Limb (tissue), 2 donors: Measurements from ENCODE around the gene RNU1-2.
A peak's percentile ranks its signal among the peaks of the same experiment; 100 is the strongest.
"Not testable (repeated sequence)": the region's sequence is repeated elsewhere in the genome, so short reads cannot be mapped to it uniquely, and the experiment has no call there.

ENCODE experiments used
- DNase-seq, 2 donors: peaks; one replicate each; pipeline ENCODE4 v3.0.0-alpha.2; 2016; ENCODE audit errors: extremely low spot score in 2 of 2

RNU1-2 gene

GRCh38 chr1:16888860-16889816 is 6.6 kb upstream of the RNU1-2 start:
- DNase-seq, result peak; percentile 87 to 90

- DNase-seq, result not testable (repeated sequence)
Observed at GRCh38 chr1:16890539-16891021, 5.2 kb upstream of the RNU1-2 start.

GRCh38 chr1:16891057-16891456 is 4.7 kb upstream of the RNU1-2 start:
- DNase-seq, result not testable (repeated sequence)

GRCh38 chr1:16892978-16893525 is 2.7 kb upstream of the RNU1-2 start:
- not testable (repeated sequence) for DNase-seq

DNA sequence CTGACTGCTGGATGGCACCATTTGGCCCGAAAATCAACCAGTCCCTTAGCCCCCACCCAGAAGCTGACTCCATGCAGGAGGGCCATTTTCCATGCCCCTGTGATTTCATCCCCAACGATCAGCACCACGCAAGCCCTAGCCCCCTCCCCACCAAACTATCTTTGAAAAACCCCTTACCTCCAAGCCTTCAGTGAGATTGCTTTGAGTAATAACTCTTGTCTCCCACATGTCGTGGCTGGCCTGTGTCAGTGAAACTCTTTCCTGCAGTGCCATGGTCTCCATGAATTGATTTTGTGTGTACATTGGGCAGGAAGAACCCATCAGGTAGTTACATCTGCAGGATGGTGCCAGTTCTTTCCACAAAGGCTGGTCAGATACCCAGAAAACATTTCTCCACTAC is 2.0 kb upstream of the RNU1-2 start:
- DNase-seq, result not testable (repeated sequence)

DNA sequence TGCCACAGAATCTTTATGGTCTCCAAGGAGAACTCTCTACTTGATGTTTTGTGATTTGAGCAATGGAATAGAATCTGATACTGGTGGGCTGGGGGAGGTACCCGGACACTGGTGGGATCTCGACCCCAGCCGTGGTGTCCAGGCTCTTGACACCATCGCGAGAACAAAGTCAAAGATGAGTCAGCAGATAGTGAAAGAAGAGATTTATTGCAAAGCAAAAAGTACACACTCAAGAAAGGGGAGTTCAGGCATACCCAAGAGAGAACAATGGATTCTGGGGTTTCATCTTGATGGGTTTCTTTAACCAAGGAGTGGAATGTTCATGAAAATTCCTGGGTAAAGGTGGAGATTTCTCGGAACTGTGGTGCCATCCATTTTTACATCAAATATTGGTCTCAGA is 1.4 kb upstream of the RNU1-2 start:
- not testable (repeated sequence) for DNase-seq

GRCh38 chr1:16895233-16895597 is 565 bp upstream of the RNU1-2 start:
- not testable (repeated sequence) for DNase-seq

DNA sequence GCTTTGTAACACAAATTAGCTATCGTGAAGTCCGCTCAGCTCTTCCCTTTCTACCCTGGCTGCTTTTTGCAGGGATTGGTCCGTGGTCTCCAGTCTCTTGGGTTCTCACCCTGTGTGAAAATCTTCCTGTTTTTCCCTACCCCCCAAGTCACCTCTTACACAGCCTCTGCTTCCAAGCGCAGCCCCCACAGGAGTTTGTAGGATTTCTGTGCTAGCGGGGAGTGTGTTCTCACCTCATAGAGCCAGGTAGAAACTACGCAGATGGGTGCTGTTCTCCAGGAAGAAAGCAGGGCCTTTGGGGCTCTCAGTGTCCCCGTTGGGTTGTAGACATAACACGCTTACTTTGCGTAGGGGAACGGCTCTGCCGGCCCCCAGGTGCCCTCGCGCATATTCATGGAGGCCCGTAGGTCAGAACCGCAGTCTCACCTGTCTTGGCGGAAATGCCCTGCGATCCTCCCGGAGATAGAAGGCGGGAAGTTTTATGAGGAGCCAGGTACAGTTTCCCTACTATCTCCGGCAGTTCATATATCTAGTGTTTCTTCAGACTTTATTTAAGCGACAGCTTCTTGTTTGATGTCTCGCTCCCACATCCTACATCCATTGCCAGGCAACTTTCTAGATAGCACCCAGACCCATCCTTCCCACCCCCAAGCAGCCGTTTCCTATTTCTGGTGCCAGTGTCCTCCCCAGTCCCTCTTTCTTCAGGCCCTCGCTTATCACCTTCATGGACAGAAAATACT is 706 bp downstream of the RNU1-2 start:
- peak in 1 of 2 donors; percentile 60 for DNase-seq

- DNase-seq, result not testable (repeated sequence)
Observed at GRCh38 chr1:16897653-16898052, 1.9 kb downstream of the RNU1-2 start.

- DNase-seq, result not testable (repeated sequence)
Observed at GRCh38 chr1:16898298-16898697, 2.5 kb downstream of the RNU1-2 start.

- DNase-seq, result not testable (repeated sequence)
Observed at GRCh38 chr1:16899020-16899419, 3.2 kb downstream of the RNU1-2 start.

DNA sequence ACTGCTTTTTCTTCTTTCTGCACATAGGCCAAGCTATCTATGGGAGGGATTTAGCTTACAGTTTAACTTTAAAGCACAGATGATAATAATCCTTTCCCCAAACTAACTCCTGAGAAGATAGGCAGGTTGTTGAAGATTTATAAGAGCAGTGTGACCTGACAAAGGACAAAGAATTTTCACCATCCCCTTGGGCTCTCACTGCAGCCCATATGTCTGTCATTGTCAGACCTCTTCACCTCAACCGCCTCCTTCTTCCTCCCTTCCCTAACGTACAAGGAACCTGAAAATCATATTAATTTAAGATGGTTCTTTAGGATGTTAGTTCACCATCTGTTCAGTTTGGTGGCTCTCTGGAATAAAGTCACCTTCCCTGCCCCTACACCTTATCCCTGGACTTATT is 5.0 kb downstream of the RNU1-2 start:
- DNase-seq, result no peak

DNA sequence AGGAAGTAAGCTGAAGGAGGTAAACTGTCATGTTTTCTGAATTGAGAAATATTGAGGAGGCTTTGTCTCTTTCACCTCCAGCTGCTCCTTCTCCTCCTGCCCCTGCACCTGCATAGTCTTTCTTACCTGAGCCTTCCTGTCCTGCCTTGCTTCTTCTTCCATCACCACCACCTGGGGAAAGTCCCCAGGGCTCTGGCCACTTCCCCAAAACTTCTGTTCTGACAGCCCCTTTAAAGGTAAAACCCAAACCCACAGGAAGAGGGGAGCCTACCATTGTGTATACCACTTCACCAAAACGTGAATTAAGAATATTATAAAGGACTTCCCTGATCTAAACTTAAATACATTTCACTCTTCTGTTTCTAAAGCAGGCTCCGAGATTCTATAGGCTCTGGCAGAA is 5.6 kb downstream of the RNU1-2 start:
- not testable (repeated sequence) for DNase-seq

DNA sequence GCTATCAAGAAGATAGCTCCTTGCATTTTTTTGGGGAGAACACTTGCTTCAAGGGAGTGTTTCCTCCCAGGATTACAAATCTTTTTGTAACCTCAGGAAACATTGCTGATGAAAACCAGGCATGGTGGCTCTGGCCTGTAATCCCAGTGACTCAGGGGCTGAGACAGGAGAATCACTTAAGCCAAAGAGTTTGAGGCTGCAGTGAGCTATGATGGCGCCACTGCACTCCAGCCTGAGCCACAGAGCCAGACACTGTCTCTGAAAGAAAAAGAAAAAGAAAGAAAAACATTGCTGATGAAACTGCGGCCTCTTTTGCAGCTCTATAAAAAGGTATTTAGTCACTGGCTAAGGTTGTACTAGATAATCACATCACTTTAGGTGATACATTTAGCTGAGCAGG is 7.3 kb downstream of the RNU1-2 start:
- DNase-seq, result no peak

DNA sequence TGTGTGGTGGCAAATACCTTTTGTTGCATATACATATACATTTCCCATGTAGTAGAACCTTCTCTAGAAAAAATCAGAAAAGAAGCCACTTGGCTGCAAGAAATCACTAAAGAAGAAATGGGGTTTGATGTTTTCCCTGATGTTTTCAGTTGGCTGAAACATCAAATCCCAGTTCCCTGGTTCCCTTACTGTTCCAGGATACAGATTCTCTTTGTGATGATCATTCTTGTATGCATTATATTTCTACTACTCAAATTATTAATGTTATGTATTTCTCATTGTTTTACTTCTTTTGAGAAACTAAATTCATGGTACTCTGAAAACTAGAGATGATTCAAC is 7.6 kb downstream of the RNU1-2 start:
- no peak for DNase-seq

DNA sequence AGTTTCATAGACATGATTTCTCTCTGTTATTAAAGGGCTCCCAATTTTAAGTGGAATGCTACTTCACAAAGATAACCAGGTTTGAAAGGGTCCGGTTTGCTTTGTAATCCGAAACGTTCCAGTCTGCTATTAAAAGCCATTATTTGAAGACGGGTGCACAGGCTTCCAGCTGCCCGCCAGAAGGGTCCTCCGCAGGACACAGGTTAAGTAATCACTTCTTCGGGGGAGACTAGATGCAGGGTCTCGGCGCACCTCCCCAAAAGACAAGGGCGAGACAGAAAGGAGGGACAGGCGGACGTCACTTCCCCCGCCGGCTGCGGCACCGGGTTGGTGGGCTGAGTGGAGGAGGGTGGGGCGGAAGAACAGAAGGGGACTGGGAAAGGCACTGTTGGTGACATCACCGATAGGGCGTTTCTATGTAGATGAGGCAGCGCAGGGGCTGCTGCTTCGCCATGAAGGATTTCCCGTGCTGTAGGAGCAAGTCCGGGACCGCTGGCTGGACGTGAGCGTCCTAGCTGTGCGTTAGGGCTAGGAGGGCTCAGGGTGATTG is 8.9 kb downstream of the RNU1-2 start:
- peak; percentile 99 to 100 for DNase-seq

DNA sequence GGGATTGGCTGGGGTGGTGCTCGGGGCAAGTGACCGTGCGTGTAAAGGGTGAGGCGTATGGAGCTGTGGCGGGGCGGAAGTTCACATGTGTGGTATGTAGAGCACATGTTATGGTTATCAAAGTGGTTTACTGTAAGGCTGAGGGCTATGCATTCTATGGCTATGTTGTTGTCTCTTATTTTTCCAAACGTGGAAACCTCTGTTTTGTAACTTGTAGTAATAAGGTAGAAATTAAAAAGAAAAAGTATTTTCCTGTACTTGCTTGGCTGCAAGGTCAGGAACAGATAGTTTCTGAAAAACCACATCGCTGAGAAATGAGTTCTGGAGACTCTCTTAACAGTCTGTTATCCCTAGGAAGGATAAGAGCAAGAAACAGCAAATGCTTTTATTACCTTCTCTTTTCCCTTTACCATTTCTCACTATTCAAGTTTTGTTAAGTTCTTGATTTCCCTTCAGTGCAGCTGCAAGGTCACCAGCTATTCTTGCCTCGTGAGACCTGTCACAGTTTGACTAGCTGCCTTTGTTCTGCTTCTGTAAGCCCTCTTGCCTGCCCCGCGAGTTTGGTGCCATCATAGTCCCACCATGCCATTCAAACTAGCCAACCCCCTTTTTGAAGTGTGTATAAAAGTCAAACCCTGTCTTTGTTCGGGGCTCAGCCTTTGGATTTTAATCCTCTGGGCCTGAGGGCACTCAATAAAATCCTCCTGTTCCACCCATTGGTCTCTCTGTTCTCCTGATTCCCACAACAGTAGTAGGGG is 9.5 kb downstream of the RNU1-2 start:
- DNase-seq, result peak; percentile 66 to 91

DNA sequence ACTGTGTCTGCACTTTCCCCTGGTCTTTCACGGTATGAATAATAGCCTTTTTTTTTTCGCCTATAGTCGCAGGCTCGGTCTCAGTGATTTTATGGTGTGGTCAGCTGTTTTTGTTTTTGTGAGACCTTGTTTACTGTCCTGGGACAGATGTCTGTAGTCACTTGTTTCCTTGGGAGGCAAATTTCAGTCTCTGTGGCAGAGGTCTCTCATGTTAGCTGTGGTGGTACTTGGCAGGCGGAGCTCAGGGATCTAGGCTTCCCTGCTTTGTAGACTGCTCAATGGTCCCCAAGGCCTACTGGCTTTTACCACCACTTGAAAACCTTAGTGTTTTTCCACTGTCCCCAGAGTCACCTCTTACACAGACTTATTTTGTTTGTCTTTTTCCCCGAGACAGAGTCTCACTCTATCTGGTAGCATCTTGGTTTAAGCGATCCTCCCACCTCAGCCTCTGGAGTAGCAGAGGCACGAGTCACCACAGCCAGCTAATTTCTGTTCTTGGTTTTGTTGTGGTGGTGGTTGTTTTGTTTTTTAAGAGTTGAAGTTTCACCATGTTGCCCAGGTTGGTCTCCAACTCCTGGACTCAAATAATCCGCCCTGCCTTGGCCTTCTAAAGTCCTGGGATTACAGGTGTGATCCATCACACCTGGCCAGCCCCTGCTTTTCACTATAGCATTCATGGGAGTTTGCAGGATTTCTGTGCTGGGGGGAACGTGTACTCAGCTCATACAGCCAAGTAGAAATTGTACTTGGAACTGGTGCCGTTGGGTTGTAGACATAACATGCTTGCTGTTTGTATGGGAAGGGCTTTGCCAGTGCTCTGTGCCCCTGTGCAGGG is 10.3 kb downstream of the RNU1-2 start:
- DNase-seq, result no peak

DNA sequence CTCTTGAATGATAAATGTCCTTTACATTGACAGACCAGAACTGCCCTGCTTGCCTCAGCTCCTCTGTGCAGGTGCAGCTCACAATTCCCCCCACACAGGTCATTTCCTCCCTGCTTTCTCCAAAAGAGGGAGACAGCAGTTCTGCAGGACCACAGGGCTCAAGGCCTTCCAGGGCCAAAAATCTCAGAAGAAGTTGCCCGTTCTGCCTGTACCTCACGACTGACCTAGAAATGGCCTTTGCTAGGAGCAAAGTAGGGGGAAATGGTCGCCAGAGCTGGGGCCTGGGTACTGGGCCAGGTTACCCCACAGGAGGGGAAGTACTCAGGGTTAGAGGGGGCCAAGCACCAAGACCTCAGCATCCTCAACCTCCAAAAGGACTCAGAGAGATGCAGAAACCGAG is 11.1 kb downstream of the RNU1-2 start:
- no peak for DNase-seq
